Stomach smooth muscle (tissue), 2 donors: ENCODE results near the gene PDCD6IP.

ENCODE experiments used
- H3K27ac ChIP-seq: one replicate; pipeline ENCODE4 v1.7.0; 2013; ENCODE audit warnings: mild to moderate bottlenecking, low read length, inconsistent platforms
- H3K27me3 ChIP-seq, 2 donors: one replicate each; pipeline ENCODE4 v1.7.0; 2013; ENCODE audit warnings: low read length in 2 of 2; ENCODE audit not compliant: insufficient read depth in 2 of 2, control insufficient read depth in 1 of 2
- H3K36me3 ChIP-seq, 2 donors: one replicate each; pipeline ENCODE4 v1.7.0; 2013; ENCODE audit warnings: low read length in 2 of 2; ENCODE audit not compliant: control insufficient read depth in 2 of 2, insufficient read depth in 2 of 2
- H3K4me1 ChIP-seq: one replicate; pipeline ENCODE4 v1.7.0; 2013; ENCODE audit warnings: low read length; ENCODE audit not compliant: control insufficient read depth, insufficient read depth
- H3K4me3 ChIP-seq, 2 donors: one replicate each; pipeline ENCODE4 v1.7.0; 2013; ENCODE audit warnings: low read length in 2 of 2
- H3K9ac ChIP-seq, 2 donors: one replicate each; pipeline ENCODE4 v1.7.0; 2013; ENCODE audit warnings: low read length in 2 of 2, mild to moderate bottlenecking in 1 of 2
- H3K9me3 ChIP-seq, 2 donors: one replicate each; pipeline ENCODE4 v1.7.0; 2013; ENCODE audit warnings: low read length in 2 of 2; ENCODE audit not compliant: control insufficient read depth in 2 of 2
- donor health status: healthy.
- donor health status: Pancreatic carcinoma.

PDCD6IP gene

DNA sequence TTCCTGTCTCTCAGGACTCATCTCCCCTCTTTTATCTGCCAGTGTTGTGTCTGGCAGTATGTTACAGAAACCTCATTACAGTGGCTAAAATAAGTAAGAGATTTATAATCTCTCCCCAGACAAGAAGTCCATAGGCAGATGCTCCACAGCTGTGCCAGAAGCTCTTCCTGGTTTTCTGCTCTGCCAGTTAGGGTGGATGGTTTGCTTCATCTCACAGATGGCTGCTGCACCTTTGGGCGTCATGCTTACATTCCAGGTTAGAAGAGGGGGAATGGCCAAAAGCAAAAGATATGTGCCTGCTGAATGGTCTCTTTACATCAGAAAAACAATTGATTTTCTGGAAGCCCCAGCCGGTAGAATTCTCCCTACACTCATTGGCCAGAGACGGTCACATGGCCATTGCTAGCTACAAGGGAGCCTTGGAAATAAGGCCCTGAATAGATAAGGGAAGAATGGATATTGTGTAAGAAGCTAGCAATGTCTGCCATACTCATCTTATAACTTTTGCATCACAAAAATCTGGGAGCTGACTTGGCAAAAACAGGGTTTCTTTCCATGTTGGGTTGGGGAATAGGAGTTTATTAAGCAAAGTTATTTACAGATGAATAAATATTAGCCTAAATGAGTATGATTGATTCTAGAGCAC lies 91.1 kb downstream of the PDCD6IP start:
- Histone ChIP-seq H3K9me3 (no peaks in the 10 kb centered on the region), H3K4me3 (no peak overlapping the region), H3K27me3 (no peaks in the 10 kb centered on the region), H3K9ac (no peak overlapping the region), H3K4me1 (no peaks in the 10 kb centered on the region), H3K27ac (no peak overlapping the region), H3K36me3 (no peaks in the 10 kb centered on the region)

DNA sequence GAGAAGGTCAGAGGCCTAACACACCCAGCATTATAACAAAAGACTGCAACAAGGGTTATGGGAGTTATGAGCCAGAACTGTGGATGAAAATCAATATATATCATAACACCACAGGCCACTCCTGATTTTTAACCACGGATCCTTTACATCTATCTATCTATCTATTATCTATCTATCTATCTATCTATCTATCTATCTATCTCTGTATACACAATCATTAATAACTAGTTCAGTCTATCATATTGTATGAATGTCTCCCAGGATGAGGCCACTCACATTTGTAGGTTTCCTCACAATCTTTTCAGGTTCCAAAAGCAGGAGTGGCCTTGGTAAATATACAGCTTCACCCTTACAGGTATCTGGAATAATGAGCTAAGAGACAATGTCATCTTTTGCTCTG lies 94.2 kb downstream of the PDCD6IP start:
- Histone ChIP-seq H3K4me3 (no peak overlapping the region), H3K27ac (no peak overlapping the region), H3K9ac (no peak overlapping the region)

DNA sequence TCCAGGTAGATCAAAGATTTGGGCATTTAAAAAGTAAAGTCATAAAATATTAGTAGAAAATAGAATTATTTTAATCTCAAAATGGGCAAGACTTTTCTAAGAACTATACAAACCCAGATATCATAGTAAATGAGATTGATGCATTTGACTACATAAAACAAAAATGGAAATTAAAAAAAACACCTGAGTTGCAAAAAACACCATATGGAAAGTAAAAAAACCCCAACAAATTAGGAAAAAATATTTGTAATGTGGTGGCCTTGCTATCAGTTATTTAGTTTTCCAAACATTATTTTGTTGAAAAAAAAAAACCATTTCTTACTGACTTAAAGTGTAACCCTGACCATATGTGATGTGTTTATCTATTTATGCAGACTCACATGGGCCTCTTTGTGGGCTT lies 97.2 kb downstream of the PDCD6IP start:
- Histone ChIP-seq H3K27me3 (no peaks in the 10 kb centered on the region), H3K36me3 (no peaks in the 10 kb centered on the region), H3K9me3 (peaks cover 0 to 4% of the 10 kb centered on the region in 2 donors), H3K9ac (no peak overlapping the region), H3K4me1 (no peaks in the 10 kb centered on the region), H3K27ac (no peak overlapping the region), H3K4me3 (no peak overlapping the region)

More for the DNA sequence above, 94.2 kb downstream of the PDCD6IP start:
- Histone ChIP-seq H3K27me3 (no peaks in the 10 kb centered on the region), H3K9me3 (no peaks in the 10 kb centered on the region), H3K4me1 (no peaks in the 10 kb centered on the region), H3K36me3 (no peaks in the 10 kb centered on the region)

DNA sequence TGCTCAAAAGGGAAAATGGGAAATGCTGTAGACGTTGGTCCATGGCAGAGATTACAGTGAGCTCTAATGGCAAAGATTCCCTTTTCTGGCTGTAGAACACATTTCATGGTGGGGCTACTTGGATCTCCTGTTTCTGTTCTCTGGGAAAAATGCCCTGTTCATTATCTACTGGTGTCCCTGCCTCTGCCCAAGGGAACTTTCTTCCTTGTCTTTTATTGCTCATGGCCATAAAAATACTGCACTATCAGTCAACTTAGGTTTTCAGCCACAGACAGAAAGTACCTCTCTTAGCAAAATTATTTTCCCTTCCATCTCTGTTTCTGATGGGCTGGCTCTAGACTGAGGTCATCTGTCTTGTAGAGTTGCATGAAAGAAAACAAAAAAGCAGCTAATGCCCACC lies 98.9 kb downstream of the PDCD6IP start:
- Histone ChIP-seq H3K27ac (no peak overlapping the region), H3K9me3 (peaks cover 0 to 4% of the 10 kb centered on the region in 2 donors), H3K27me3 (no peaks in the 10 kb centered on the region), H3K4me3 (no peak overlapping the region), H3K9ac (no peak overlapping the region), H3K4me1 (no peaks in the 10 kb centered on the region), H3K36me3 (no peaks in the 10 kb centered on the region)

DNA sequence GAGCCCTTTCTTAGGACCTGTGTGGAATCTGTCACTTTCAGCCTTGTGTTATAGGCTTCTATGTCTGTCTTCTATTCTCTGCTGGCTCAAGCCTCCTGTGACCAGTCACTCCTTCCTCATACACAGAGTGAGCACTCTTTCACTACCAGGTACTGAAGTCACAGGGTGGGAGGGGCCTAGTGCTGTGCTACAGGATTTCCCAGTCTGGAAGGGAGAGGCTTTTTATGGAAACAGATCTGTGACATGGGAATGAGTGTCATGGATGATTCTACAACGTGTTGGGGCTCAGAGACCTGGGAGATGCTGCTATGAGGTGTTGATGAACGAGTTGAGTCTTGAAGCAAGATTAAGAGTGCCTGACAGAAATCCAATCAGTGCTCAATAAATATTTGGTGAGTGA lies 100.5 kb downstream of the PDCD6IP start:
- peaks cover 0 to 4% of the 10 kb centered on the region in 2 donors for H3K9me3 ChIP-seq
- no peaks in the 10 kb centered on the region for H3K36me3 ChIP-seq
- no peak overlapping the region for H3K27ac ChIP-seq
- H3K4me3 ChIP-seq = no peak overlapping the region
- H3K9ac ChIP-seq = no peak overlapping the region
- H3K4me1 ChIP-seq = no peaks in the 10 kb centered on the region
- H3K27me3 ChIP-seq = no peaks in the 10 kb centered on the region

DNA sequence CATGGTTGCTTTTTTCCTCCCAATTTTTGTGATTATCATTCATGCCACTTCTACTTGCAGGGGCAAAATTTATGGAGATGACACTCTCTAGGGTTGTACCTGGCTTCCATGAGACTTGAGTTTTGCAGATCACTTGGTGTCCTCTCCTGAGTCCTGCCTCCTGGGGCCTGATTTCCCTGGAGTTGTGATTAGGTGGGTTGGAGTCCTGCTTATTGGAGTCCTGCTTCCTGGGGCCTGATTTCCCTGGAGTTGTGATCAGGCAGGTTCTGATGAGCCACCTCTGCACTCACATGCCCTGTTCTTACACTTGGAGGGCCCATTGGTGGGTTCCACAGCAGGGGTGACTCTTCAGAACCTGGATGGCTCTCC lies 102.0 kb downstream of the PDCD6IP start:
- Histone ChIP-seq H3K27me3 (no peaks in the 10 kb centered on the region), H3K4me3 (no peak overlapping the region), H3K4me1 (no peaks in the 10 kb centered on the region), H3K9me3 (peaks cover 0 to 4% of the 10 kb centered on the region in 2 donors), H3K36me3 (no peaks in the 10 kb centered on the region), H3K27ac (no peak overlapping the region), H3K9ac (no peak overlapping the region)

DNA sequence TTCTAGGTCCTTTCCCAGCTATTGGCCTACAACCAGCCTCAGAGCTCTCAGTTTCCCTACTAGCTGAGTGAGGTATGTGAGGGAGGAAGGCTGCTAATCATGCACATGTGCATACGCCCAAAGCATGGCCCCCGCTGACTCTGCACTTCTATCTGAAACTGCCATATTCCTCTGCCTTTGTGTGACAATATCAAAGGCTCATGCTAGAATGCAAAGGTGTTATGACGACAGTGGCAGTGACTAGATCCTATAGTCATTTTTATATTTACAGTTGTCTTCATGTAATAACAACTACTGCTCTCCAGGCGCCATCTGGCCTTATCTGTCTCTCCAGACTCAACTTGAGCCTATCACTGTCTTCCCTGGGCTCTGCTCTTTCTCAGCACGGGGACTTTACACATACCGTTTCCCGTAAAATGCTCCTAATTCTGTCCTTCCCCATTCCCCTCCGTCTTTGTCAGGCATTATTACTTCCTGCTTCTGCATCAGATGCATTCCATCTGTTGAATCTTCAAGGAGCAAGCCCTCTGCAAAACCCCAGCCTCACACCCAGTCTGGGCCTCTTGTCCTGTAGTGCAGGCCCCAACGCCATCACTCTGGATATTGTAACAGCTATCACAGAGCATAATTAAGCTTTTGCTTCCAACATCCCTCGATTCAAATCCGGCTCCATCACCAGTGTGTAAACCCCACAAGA lies 102.5 kb downstream of the PDCD6IP start:
- H3K9me3 ChIP-seq = peaks cover 0 to 4% of the 10 kb centered on the region in 2 donors
- no peaks in the 10 kb centered on the region for H3K4me1 ChIP-seq
- no peak overlapping the region for H3K4me3 ChIP-seq
- no peak overlapping the region for H3K9ac ChIP-seq
- H3K27ac ChIP-seq = no peak overlapping the region
- H3K36me3 ChIP-seq = no peaks in the 10 kb centered on the region
- no peaks in the 10 kb centered on the region for H3K27me3 ChIP-seq

DNA sequence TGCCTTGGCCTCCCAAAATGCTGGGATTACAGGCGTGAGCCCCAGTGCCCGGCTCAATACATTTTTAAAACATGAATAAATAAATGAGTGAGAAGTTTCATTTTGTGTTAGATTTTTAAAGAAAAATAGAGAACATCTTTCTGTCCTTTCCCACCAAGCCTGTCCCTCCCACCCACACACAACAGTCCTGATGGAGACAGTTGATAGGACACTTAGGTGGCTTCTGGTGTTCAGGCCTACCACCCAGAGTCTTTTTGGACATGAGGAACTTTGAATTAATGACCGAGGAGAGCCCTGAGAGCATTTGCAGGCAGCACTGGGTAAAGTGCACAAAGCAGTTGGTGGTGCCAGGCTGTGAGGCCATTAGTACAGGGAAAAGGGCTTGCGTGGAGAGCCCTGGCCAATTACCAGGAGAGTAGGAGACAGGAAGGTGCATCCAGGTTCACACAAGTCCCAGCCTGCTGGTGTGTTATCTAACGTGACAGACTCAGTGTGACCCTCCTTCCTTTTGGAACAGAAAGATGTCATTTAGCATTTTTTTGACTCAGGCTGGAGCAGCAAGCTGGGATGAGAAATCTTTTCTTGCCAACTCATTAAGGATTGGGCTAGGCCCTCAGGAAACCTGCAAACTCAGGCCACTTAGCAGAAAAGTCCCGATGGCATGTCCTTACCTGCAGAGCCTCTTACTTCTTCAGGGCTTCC lies 103.6 kb downstream of the PDCD6IP start:
- no peak overlapping the region for H3K9ac ChIP-seq
- H3K9me3 ChIP-seq = peaks cover 0 to 4% of the 10 kb centered on the region in 2 donors
- no peak overlapping the region for H3K4me3 ChIP-seq
- H3K27me3 ChIP-seq = no peaks in the 10 kb centered on the region
- no peak overlapping the region for H3K27ac ChIP-seq
- no peaks in the 10 kb centered on the region for H3K36me3 ChIP-seq
- no peaks in the 10 kb centered on the region for H3K4me1 ChIP-seq

DNA sequence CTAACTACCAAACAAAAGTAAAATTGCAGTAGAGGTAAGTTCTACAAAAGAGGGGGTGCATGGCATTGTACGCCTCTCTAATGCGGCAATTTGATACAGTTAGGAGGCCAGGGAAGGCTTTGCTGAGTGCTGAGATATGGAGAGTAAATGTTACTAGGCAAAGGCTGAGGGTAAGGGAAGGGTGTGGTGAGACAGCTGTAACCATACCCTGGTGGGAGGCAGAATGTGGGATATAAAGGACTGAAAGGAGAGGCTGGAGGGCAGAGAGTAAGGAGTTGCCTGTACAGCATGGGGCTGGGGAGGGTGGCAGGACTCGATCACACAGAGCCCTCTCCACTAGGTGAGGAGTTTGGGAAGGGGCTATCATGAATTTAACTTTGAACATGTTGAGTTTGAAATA lies 106.3 kb downstream of the PDCD6IP start:
- Histone ChIP-seq H3K9ac (no peak overlapping the region), H3K27ac (no peak overlapping the region), H3K4me1 (peaks cover 5% of the 10 kb centered on the region), H3K36me3 (no peaks in the 10 kb centered on the region), H3K27me3 (no peaks in the 10 kb centered on the region), H3K9me3 (no peaks in the 10 kb centered on the region), H3K4me3 (no peak overlapping the region)

DNA sequence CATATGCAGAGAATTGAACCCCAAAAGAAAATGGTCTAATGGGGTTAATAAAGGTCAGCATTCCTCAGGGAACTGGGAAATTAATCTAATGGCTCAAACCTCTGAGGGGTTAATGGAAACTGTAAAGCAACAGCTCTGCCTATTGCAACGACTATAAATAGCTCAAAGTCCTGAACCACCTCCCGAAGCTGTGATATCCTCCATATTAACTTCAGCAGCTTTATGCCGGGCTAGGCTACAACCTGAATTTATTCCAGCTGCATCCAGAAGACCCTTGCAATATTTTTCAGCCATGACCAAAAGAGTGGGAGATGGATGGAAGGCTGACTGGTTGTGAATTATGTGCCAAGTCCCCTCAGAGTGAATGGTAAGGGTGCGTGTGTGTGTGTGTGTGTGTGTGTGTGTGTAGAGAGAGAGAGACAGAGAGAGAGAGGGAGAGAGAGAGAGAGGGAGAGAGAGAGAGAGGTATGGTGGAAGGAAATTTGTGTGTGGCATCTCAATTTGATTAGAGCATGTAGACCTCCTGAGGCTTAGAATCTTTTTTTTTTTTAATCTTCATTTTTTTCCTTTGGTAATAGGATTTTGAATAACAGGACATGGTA lies 109.9 kb downstream of the PDCD6IP start:
- Histone ChIP-seq H3K36me3 (no peaks in the 10 kb centered on the region), H3K9me3 (no peaks in the 10 kb centered on the region), H3K4me1 (peaks cover 5% of the 10 kb centered on the region), H3K4me3 (peak overlapping the region in 1 of 2 donors; percentile 15), H3K9ac (no peak overlapping the region), H3K27ac (no peak overlapping the region), H3K27me3 (no peaks in the 10 kb centered on the region)
